HG02798 (cell line): ENCODE results near the gene SCNN1B.
"Not testable (repeated sequence)": the region's sequence is repeated elsewhere in the genome, so short reads cannot be mapped to it uniquely, and the experiment has no call there.

Source experiments
- ATAC-seq: cut with Tn5 transposase; IDR thresholded peaks from one replicate; pipeline ENCODE4 v1.9.1; 2021; ENCODE audit warnings: mild to moderate bottlenecking; ENCODE audit not compliant: unreplicated experiment, poor library complexity

The SCNN1B gene

DNA sequence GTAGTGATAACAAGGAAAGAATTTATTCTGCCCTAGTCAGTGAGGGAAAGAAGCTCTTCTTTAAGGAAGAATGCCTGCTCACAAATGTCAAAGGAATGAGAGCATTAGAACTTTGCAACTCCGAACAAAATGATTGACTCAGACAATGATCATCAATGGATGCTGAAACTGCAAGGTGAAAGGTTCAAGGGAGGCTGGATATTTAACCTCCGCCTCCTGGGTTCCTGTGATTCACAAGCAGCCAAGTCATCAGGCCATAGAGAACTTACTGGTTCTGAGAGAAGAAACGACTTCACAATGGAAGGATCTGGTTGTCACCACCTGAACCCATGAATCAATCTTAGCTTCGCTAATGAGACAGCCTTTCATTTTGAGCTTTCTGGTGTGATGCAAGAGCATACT is 16.0 kb upstream of the SCNN1B start:
- no peak for ATAC-seq

DNA sequence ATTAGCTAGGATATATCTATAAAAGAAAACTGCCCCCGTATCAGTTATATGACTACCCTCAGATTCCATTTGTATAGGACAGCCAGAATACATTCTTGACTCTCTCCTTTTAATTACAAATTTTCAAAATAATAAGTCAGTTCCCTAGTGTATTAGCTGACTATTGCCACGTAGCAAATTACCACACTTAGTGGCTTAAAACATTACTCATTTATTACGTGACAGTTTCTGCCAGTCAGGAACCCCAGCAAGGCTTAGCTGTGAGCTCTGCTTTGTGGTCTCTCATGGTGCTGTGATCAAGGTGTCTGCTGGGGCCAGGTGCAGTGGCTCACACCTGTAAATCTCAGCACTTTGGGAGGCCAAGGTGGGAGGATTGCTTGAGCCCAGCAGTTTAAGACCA is 13.9 kb upstream of the SCNN1B start:
- ATAC-seq: no peak

DNA sequence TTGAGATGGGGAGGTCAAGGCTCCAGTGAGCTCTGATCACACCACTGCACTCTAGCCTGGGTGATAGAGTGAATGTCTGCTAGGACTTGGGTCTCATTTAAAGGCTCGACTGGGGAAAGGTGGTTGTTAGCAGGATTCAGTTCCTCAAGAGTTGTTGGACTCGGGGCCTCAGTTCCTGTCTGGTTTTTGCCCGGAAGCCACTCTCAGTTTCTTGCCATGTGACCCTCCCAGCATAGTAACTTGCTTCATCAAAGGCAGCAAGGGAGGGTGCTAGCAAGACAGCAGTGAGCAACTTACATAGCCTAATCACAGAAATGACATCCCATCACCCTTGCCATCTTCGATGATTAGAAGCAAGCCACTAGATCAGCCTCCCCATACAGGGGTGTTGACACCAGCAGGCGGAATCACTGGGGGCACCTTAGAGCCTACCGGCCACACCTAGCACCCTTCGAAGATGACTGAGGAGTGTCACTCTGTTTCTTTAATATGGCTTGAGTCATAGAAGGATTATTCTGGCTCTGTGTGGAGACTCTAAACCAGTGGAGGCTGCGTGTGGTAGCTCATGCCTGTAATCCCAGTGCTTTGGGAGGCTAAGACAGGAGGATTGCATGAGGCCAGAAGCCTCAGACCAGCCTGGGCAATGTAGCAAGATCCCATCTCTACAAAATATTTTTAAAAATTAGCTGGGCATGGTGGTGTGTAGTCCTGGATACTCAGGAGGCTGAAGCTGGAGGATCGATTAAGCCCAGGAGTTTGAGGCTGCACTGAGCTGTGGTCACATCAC is 13.2 kb upstream of the SCNN1B start:
- no peak for ATAC-seq

DNA sequence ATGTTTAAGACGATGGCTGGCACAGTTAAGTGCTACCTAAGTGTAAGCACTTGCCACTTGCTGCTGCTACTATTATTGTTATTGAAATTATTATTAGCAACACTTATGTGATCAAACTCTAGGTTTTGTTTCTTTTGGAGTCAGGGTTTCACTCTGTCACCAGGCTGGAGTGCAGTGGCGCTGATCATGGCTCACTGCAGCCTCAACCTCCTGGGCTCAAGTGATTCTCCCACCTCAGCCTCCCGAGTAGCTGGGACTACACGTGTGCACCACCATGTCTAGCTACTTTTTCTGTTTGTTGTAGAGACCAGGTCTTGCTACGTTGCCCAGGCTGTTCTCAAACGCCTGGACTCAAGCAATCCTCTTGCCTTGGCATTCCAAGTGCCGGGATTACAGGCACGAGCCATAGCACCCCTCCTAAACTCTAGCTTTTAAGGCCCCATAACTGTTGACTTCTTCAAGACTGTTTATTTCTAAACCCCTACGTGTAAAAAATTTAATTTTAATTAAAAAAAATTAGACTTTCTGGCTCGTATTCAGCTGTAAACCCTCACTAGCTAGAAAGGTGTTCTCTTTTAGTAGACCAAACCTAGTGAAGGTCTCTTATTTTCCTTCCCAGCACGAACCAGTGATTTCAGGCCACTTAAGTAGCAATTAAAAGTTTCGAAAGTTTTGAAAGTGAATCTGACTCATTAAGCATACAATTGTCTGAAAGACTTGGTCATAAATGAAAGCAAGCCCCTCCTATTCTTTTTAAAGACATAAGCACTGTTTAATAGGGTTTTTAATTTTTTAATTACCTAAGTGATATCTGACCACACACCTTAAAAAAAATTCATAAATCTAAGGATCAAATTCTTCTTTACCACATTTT is 11.7 kb upstream of the SCNN1B start:
- no peak for ATAC-seq

DNA sequence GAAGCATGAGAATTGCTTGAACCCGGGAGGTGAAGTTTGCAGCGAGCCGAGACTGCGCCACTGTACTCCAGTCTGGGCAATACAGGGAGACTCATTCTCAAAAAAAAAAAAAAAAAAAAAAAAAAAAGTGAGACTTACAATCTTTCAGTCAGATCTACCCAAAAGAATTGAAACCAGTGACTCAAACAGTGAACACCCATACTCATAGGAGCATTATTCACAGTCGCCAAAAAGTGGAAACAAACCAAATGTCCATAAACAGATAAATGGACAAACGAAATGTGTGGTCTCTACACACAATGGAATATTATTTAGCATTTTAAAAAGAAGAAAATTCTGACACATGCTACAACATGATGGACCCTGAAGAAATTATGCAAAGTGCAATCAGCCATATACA is 9.1 kb upstream of the SCNN1B start:
- peak; percentile 64 for ATAC-seq

DNA sequence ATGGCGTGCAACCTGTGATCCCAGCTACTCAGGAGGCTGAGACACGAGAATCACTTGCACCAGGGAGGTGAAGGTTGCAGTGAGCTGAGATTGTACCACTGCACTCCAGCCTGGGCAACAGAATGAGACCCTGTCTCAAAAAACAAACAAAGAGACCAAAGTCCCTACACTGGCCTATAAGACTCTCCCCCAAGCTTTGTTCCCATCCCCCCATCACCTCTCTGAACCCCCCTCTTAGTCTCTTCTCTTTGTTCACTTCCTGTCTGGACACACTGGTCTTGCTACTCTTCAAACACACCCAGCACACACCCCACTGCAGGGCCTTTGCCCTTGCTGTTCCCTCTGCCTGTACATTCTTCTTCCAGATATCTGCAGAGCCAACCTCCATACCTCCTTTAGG is 7.8 kb upstream of the SCNN1B start:
- ATAC-seq: no peak

DNA sequence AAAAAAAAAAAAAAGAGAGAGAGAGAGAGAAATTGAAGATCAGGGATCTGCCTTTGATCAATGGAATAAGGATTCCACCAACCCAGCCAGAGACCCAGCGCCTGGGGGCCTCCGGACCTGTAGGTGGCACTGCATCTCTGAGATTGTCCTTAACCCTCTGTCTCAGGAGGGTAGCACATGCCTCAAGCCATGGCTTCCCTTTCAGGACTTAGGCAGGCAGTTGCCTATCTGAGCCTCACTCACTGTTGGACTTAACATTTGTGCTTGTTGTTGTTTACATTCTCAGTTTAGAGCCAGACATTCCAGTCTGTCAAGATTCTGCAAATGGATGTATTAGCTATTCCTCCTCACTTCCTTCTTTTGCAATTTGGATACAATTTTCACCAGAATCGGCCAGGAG is 5.1 kb upstream of the SCNN1B start:
- no peak for ATAC-seq

DNA sequence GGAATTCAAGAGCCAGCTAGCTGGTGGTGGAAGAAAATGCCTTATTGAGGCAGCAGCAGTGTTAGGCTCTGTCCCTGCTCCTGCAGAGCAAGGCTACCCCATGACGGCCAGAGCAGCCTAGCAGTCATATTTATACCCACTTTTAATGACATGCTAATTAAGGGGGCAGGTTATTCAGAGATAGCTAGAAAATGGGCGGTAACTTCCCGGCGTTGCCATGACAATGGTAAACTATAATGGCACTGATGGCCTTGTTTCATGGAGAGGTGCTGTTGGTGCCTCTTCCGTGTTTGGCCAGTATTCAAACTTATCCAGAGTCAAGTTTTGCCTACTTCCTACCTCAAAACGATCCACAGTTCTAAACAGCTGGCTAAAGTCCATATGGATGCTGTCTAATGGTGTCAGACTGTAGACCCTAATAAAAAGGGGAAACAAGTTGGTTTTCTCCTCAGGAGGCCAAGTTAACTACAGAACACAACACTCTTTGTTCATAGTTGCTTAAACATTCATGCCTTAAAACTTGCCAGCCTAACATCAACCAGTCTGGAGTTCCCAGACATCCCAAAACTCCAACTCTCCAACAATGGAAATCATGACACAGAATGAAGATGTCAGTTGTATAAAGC is 3.7 kb upstream of the SCNN1B start:
- no peak for ATAC-seq

DNA sequence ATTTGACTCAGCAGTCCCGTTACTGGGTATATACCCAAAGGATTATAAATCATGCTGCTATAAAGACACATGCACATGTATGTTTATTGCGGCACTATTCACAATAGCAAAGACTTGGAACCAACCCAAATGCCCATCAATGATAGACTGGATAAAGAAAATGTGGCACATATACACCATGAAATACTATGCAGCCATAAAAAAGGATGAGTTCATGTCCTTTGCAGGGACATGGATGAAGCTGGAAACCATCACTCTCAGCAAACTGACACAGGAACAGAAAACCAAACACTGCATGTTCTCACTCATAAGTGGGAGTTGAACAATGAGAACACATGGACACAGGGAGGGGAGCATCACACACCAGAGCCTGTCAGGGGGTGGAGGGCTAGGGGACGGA is 2.3 kb upstream of the SCNN1B start:
- ATAC-seq: not testable (repeated sequence)

DNA sequence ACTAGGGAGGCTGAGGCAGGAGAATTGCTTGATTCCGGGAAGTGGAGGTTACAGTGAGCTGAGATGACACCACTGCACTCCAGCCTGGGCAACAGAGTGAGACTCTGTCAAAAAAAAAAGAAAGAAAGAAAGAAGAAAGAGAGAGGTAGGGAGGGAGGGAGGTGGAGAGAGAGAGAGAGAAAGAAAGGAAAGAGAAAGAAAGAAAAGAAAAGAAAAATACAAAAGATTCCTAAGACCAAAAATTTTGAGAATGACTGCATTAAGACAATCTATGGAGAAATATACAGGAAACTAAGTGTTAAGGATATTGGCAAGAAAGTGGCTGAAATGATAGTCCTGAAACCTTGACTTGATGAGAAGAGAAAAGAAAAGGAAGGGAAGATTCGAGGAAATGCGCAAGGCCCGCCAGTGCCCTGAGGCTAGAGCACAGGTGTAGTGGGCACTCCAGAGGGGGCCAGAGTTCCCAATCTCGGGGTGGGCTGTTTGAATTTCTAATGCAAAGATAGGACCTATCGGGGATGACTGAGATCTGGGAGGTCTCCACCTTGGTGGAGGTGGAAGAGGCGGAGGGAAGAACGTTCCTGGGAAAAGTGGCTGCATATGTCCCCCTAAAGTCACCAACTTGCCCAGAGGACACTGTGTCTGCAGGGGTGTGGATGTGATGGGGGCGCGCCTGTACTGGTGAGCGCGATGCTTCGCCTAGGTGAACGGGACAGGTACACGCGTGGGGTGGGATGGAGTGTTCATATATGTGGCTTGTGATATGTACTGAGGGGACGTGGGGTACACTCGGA is 654 bp upstream of the SCNN1B start:
- no peak for ATAC-seq

DNA sequence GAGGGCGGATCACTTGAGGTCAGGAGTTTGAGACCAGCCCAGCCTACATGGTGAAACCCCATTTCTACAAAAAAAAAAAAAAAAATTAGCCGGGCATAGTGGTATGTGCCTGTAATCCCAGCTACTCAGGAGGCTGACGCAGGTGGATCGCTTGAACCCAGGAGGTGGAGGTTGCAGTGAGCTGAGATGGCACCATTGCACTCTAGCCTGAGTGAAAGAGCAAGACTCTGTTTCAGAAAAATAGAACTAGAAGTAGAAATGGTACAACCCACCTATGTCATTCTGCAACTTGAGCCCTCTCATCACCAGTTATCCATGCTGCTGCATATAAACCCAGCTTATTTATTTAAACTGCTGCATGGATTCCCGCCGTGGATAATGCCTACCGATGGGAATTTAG is 1.6 kb downstream of the SCNN1B start:
- no peak for ATAC-seq

DNA sequence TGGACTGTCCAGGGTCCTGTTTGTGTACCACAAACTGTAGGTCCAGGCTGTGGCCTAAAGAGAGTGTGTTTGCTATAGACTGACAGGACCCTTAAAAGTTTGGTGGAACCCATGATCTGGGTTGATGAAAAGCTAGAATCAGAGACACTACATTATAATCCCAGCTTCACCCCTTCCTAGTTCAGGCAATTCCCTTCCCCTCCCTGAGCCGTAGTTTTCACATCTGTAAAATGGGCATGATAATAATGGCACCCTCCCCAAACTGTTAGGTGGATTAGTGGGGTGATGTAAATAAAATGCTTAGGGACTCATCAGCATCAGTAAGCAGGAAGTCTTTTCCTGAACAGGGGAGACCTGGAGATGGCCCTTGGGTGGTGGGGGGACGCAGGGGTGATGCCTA is 2.5 kb downstream of the SCNN1B start:
- no peak for ATAC-seq

DNA sequence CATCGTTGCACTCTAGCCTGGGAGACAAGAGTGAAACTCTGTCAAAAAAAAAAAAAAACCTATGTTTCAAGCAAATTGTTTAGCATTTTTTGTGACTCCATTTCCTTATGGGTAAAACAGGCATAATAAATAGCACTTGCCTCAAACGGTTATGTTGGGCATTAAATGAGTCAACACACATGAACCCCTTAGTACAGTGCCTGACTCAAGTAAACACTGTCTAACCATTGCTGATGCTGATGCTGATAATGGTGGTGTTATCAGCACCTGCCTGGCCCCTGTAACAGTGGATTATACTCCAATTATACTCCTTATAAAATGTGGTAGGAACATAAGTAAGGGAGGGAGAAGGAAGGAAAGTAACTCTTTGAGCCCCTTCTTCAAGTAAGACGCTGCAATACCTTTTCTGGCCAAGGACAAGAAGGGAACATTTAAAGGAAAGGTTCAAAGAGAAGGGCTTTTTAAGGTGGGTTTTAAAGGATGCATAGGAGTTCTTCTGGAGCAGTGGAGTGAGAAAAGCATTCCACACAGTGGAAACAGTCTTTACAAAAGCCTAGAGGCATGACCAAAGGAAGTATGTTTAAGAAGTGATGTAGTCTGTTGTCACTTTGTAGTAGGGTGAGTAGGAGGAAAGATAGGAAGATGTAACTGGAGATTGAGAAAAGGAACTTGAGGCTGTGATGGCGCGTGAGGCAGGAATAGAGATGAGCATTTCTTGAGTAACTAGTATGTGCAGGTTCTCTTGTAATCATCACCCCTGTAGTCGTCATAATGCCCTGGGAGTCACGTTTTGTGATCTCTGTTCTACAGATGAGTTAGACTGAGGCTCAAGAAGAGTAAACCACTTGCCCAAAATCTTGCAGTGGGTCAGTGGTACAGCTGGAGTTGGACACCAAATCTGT is 4.3 kb downstream of the SCNN1B start:
- ATAC-seq: no peak

DNA sequence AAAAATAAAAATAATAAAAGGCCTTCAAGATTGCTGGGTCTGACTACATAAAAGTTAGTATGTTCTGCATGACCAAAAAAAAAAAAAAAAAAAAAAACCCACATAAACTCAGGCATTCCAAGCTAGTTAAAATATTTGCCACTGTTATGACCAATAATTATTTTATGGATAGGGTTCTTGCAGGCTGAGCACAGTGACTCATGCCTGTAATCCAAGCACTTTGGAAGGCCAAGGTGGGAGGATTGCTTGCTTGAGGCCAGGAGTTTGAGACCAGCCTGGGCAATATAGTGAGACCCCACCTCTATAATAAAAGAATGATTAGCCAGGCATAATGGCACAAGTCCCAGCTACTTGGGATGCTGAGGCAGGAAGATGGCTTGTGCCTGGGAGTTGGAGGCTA is 8.1 kb downstream of the SCNN1B start:
- ATAC-seq: no peak

DNA sequence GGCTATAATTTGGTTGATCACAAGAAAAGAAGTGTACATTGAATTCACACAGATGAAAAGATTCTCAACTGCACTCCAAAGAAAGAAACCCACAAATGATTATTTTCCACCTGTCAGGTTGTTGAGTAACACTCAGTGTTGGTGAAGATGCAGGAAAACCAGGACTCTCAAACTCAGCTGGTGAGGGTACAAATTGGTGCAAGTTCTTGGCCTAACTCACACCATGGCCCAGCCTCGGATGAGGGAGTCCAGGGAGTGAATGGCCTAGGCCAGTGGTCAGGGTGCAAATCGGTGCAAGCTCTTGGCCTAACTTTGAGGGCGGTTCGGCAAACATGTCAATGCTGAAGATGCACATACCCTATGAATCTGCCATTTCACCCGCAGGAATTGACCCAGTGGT is 8.6 kb downstream of the SCNN1B start:
- ATAC-seq: no peak

DNA sequence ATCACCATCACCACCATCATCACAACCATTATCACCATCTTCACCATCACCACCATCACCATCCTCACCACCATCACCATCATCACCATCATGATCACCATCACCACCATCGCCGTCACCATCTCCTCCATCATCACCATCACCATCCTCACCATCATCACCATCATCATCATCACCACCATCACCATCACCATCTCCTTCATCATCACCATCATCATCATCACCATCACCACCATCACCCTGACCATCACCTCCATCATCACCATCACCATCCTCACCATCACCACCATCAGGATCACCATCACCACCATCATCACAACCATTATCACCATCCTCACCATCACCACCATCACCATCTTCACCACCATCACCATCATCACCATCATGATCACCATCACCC is 14.1 kb downstream of the SCNN1B start:
- ATAC-seq: no peak

DNA sequence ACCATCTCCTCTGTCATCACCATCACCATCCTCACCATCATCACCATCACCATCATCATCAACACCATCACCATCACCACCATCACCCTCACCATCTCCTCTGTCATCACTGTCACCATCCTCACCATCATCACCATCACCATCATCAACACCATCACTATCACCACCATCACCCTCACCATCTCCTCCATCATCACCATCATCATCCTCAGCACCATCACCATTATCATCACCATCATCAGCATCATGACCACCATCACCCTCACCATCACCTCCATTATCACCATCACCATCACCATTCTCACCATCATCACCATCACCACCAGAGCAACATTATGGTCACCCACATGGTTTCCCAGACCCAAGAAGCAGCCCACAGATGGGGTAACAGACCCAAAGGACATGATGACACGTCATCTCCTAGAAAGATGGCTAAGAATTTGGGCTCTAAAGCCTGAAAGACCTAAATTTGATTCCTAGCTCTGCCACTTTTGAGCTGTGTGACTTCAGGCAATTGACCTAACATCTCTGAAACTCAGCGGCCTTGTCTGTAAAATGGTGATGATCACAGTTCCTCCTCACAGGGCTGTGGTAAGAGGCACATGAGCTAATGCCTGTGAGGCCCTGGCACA is 14.6 kb downstream of the SCNN1B start:
- no peak for ATAC-seq

DNA sequence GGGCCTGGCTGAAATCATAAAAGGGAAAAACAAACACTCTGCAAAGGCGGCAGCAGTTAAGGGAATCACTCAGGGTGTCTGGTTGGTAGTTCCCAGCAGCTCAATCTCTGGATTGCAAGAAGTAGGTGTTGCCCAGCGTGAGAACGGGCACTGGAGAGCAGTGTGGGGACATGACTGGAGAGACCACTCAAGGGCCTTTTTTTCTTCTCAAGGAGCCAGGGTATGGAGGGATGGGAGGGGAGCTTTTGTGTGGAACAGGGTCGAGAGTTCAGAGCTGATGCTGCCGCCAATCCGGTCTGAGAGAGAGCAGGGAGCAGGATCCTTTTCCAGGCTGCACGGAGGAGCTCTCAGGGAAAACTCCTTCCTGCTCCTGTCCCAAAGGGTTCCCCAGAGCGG is 15.2 kb downstream of the SCNN1B start:
- no peak for ATAC-seq

DNA sequence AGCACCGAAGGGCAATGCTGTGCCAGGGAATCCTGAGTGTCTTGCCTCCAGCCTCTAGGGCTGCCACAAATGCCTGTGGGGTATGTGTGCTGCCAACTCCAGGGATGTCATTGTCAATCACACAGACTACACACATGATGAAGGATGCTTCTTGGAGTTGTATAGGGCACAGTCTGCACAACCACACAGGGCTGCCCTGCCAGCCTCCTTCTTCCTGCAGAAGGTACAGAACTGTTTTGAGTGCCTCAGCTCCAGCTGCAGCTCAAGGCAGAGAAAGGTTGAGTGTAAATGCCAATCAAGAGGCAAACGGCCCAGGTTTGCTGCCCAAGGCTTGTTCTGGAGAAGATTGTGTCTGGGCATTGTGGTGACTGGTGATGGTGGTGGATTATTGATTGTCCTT is 15.6 kb downstream of the SCNN1B start:
- no peak for ATAC-seq
